GM12892 (cell line): ENCODE results near the gene DVL2.

Source experiments
- DNase-seq: peaks from one replicate; pipeline ENCODE4 v3.0.0; 2011; ENCODE audit not compliant: insufficient read length
- FAIRE-seq: peaks from 2 replicates; lab custom pipeline; 2011; peaks lifted over from hg19 to GRCh38; lab: Jason Lieb, UNC
- POLR2A ChIP-seq: IDR thresholded peaks from 2 replicates; pipeline ENCODE4 v1.6.1; 2011; ENCODE audit warnings: low read depth, low read length, control low read depth
- POLR2AphosphoS5 ChIP-seq: IDR thresholded peaks from 2 replicates; pipeline ENCODE4 v1.6.1; 2011; ENCODE audit warnings: low read depth, low read length, control low read depth
- TAF1 ChIP-seq: IDR thresholded peaks from 2 replicates; pipeline ENCODE4 v1.6.1; 2011; ENCODE audit warnings: low read depth, mild to moderate bottlenecking, control low read depth, low read length, borderline replicate concordance

The DVL2 gene

GRCh38 chr17:7240375-7240774 lies 6.1 kb upstream of the DVL2 start:
- DNase-seq (no peak), FAIRE-seq (peak; percentile 14)
- TF ChIP-seq TAF1: no peak
- TF ChIP-seq POLR2AphosphoS5: no peak
- TF ChIP-seq POLR2A: no peak

GRCh38 chr17:7239091-7240027 lies 5.0 kb upstream of the DVL2 start, which contains the start of gene PHF23:
Gene PHF23 (minus strand): TSS chr17:7239457. CDS start chr17:7239279, 178 bp downstream.
- FAIRE-seq: peak; percentile 94
- no peak for TF ChIP-seq POLR2AphosphoS5
- TF ChIP-seq POLR2A: peak; percentile 54; the same call in 1 of the 2 replicates
- no peak for TF ChIP-seq TAF1
- DNase-seq: peak; percentile 97

- no peak for TF ChIP-seq POLR2A
- no peak for TF ChIP-seq POLR2AphosphoS5
- FAIRE-seq: no peak
- DNase-seq: no peak
Observed at GRCh38 chr17:7238420-7239090, 4.2 kb upstream of the DVL2 start.

GRCh38 chr17:7237761-7238419 lies 3.6 kb upstream of the DVL2 start:
- FAIRE-seq (no peak), DNase-seq (peak; percentile 80)
- peak; percentile 52; the same call in 1 of the 2 replicates for TF ChIP-seq POLR2A
- no peak for TF ChIP-seq POLR2AphosphoS5

- peak; percentile 75 for FAIRE-seq
Observed at GRCh38 chr17:7237266-7237760, 3.0 kb upstream of the DVL2 start.

GRCh38 chr17:7236808-7237207 lies 2.5 kb upstream of the DVL2 start:
- no peak for DNase-seq
- FAIRE-seq: no peak
- TF ChIP-seq TAF1: no peak
- TF ChIP-seq POLR2AphosphoS5: no peak
- no peak for TF ChIP-seq POLR2A

More at GRCh38 chr17:7237266-7237760, 3.0 kb upstream of the DVL2 start:
- TF ChIP-seq POLR2AphosphoS5: no peak
- TF ChIP-seq POLR2A: no peak
- no peak for TF ChIP-seq TAF1
- DNase-seq: no peak

- DNase-seq: no peak
- TF ChIP-seq POLR2A: no peak
- TF ChIP-seq POLR2AphosphoS5: no peak
- FAIRE-seq: no peak
Observed at GRCh38 chr17:7235693-7236665, 1.7 kb upstream of the DVL2 start.

GRCh38 chr17:7233701-7234082 lies 625 bp downstream of the DVL2 start:
- TF ChIP-seq TAF1 (no peak), POLR2AphosphoS5 (no peak), POLR2A (no peak)
- peak; percentile 77 for FAIRE-seq
- no peak for DNase-seq

- FAIRE-seq (no peak), DNase-seq (no peak)
- TF ChIP-seq POLR2AphosphoS5 (no peak), TAF1 (no peak), POLR2A (no peak)
Observed at GRCh38 chr17:7232114-7232513, 2.2 kb downstream of the DVL2 start.

- TF ChIP-seq TAF1 (no peak), POLR2A (no peak), POLR2AphosphoS5 (no peak)
- DNase-seq (no peak), FAIRE-seq (no peak)
Observed at GRCh38 chr17:7229504-7229903, 4.8 kb downstream of the DVL2 start.
